Brain pericyte (primary cell): Measurements from ENCODE around the gene CDC42SE2.
"Not testable (repeated sequence)": the region's sequence is repeated elsewhere in the genome, so short reads cannot be mapped to it uniquely, and the experiment has no call there.

Experiments
- DNase-seq: peaks from one replicate; pipeline ENCODE4 v3.0.0-alpha.2; 2012; ENCODE audit warnings: low read depth, low spot score

Gene CDC42SE2

GRCh38 chr5:131364507-131365050, 100.7 kb downstream of the CDC42SE2 start:
- no peak for DNase-seq

GRCh38 chr5:131366428-131366827, 102.6 kb downstream of the CDC42SE2 start:
- no peak for DNase-seq

GRCh38 chr5:131367219-131367860, 103.5 kb downstream of the CDC42SE2 start:
- no peak for DNase-seq

- DNase-seq = no peak
Measured at GRCh38 chr5:131368866-131369265, 105.0 kb downstream of the CDC42SE2 start.

GRCh38 chr5:131369558-131369957, 105.7 kb downstream of the CDC42SE2 start:
- DNase-seq = no peak

GRCh38 chr5:131371835-131372234, 108.0 kb downstream of the CDC42SE2 start:
- DNase-seq = no peak

- DNase-seq = no peak
Measured at GRCh38 chr5:131373265-131373664, 109.4 kb downstream of the CDC42SE2 start.

GRCh38 chr5:131375351-131375750, 111.5 kb downstream of the CDC42SE2 start:
- DNase-seq = no peak

GRCh38 chr5:131377346-131377745, 113.5 kb downstream of the CDC42SE2 start:
- DNase-seq = no peak

- no peak for DNase-seq
Measured at GRCh38 chr5:131377785-131378325, 114.0 kb downstream of the CDC42SE2 start.

GRCh38 chr5:131378721-131379541, 115.1 kb downstream of the CDC42SE2 start:
- DNase-seq = no peak

- DNase-seq = no peak
Measured at GRCh38 chr5:131379723-131380122, 115.9 kb downstream of the CDC42SE2 start.

GRCh38 chr5:131380238-131380637, 116.4 kb downstream of the CDC42SE2 start:
- not testable (repeated sequence) for DNase-seq

- no peak for DNase-seq
Measured at GRCh38 chr5:131381021-131381420, 117.2 kb downstream of the CDC42SE2 start.

GRCh38 chr5:131381777-131382176, 117.9 kb downstream of the CDC42SE2 start:
- DNase-seq = no peak

GRCh38 chr5:131382407-131383395, 118.8 kb downstream of the CDC42SE2 start:
- no peak for DNase-seq

- no peak for DNase-seq
Measured at GRCh38 chr5:131384173-131384572, 120.3 kb downstream of the CDC42SE2 start.

- no peak for DNase-seq
Measured at GRCh38 chr5:131384616-131385214, 120.9 kb downstream of the CDC42SE2 start.

GRCh38 chr5:131386124-131386523, 122.3 kb downstream of the CDC42SE2 start:
- no peak for DNase-seq

- no peak for DNase-seq
Measured at GRCh38 chr5:131386779-131387178, 122.9 kb downstream of the CDC42SE2 start.

- no peak for DNase-seq
Measured at GRCh38 chr5:131387255-131387654, 123.4 kb downstream of the CDC42SE2 start.
